KG1 (cell line): Measurements from ENCODE around the gene RIPPLY1.

Source experiments
- DNase-seq: peaks from one replicate; lab custom pipeline; 2025; lab: John Stamatoyannopoulos, UW

Gene RIPPLY1, protein sequence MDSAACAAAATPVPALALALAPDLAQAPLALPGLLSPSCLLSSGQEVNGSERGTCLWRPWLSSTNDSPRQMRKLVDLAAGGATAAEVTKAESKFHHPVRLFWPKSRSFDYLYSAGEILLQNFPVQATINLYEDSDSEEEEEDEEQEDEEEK

DNA sequence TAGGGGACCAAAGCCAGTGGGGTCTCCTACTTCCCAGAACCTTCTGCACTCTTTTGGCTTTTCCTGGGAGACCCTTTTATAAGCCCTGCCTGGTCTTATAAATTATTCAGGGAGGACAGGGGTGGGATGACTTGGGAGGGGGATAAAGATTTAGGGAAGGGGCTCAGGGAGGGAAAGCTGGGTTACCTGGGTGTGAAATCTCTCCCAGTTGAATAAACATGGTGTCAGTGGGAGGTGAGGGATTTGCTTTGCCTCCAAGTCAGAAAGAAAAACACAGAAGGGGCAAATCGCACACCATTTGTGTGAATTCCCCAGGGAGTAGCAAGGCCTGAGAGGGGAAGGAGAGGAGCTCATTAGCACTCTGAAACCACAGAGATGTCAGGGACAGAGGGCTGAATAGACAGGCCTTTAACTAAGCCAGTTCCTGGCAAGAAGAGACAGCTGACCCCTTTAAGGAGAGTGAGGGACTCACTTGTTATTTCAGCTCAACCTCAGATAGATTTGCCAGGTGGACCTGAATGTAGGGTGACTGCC lies at the start of gene RIPPLY1:
Gene RIPPLY1, minus strand, starts transcription at position 51 of the 534 bp plus-strand sequence. CDS start 54 bp downstream, outside the sequence.
- no peak for DNase-seq

DNA sequence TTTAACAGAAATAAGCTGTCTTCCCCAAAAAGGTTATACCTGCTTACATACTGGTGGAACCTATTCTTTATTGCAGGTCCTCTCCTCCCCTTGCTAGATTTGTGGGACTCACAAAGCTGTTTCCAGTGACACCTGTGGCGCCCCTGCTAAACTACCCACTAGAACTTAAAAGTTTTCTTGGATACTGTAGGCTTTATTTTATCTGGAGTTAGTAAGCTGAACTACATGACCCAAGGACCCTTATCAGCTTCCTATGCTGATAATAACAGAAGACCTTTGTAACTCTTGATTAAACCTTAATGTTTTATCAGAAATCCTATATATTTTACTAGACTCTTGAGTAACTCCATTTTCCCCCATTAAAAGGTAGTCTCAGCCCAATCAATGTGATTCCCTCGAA lies 49.4 kb upstream of the RIPPLY1 start:
- DNase-seq: no peak

DNA sequence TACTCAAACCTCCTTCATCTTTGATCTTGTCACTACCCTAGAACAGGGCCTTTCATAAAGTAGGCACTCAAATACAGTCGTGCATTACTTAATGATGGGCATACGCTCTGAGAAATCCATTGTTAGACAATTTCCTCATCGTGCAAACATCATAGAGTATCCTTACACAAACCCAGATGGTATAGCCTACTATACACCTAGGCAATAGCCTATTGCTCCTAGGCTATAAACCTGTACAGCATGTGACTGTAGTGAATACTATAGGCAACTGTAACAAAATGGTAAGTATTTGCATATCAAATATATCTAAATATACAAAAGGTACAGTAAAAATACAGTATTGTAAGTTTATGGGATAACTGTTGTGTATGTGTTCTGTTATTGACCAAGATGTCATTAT lies 48.9 kb upstream of the RIPPLY1 start:
- DNase-seq: no peak

DNA sequence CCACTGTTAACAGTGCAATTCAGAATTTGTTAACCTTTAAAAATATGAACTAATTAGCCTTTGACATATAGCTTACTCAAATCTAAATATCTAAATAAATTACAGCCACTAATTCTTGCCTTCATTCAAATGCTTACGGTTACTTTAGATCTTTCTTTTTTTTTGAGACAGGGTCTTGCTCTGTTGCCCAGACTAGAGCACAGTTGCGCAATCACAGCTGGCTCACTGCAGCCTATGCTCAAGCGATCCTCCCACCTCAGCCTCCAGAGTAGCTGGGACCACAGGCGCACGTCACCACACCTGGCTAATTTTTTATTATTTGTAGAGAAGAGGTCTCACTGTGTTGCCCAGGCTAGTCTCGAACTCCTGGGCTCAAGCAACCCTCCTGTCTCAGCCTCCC lies 48.1 kb upstream of the RIPPLY1 start:
- no peak for DNase-seq

DNA sequence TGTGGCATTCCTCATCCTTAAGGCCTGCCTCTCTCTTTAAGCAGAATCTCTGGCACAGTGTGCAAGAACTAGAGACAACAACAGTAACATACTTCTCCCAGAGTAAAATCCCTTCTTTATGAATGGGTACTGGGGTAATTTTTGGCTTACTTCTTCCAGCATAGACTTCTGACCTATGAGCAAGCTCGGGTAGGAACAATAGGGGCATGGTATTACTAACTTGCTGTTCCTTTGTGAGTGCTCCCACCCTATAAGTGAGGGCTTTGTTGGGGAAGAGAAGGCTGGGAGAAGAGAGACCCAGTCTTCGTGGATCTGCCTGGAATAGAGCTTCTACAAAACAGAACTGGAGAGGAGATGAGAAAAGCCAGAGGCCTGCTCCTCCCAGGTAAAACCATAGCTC lies 47.2 kb upstream of the RIPPLY1 start:
- no peak for DNase-seq

DNA sequence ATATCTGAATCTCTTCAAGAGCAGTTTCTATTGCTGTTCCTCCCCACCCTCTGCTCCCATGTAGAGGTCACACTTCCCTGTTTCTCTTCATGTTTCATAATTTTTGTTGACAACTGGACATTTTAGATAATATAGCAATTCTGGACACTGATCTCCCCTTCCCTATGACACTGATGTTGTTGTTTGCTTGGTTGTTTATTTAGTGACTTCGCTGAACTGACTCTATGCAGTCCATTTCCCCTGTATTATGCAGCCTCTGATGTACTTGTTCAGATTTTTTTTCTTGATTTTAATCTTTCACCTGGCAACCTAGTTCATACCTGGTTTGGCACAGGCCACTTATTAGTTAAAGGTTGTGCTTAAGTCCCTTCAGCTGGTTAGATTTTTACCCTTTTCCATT lies 46.2 kb upstream of the RIPPLY1 start:
- no peak for DNase-seq

DNA sequence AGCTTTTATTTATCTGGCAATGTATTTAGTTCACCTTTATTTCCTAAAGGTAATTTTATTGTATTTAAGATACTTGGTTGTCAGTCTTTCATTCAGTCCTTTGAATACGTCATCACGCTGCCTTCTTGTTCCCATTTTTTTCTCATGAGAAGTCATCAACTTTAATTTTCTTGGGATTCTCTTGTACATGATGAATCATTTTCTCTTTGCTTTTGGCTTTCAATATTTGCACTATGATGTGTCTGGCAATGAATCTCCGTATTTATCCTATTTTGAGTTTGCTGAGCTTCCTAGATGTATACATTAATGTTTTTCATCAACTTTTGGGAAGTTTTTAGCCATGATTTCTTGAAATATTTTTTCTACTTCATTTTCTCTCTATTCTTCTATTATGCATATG lies 45.5 kb upstream of the RIPPLY1 start:
- no peak for DNase-seq

DNA sequence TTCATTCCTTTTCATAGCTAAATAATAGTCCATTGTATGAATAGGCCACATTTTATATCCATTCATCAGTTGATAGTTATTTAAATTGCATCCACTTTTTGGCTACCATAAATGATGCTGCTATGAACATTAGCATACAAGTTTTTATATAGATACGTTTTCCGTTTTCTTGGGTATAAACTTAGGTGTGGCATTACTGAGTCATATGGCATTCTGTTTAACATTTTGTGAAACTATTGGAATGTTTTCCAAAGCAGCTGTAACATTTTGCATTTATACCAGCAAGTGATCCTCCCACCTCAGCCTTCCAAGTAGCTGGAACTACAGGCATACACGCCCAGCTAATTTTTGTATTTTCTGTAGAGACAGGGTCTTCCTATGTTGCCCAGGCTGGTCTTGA lies 43.3 kb upstream of the RIPPLY1 start:
- no peak for DNase-seq

DNA sequence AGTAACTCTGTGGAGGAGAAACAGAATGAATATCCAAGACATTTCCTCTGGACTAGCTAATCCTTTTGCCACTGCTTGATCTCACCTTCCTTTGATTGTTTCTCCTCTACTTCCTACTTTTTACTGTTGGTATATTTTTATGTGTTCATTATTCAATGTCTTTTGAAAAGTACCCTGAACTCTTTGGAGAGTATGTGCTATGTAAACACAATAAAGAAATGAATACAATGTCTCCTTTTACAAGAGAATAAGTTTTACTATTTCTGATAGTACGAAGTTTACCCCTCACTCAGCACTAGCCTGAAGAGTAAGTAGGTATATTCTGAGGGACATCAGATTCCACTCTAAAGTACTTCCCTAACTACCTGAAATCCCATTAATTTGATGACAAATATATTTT lies 36.9 kb upstream of the RIPPLY1 start:
- no peak for DNase-seq

DNA sequence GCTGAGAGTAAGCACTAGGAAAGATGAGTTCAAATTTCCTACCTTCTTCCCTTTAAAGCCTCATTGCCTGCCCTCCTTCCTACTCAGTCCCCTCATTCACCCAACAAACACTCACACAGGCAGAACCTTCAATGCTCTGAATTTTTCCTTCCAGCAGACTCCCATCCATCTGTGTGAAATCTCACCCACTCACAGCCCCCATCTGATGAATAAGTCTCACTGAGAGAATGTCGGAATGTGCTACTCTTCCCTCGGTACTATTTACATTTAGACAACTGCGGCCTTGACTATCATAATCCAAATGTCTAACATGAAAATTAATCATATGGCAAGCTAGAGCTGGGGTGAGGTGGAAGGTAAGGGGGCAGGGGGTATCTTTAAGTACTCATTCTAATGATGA lies 36.4 kb upstream of the RIPPLY1 start:
- DNase-seq: no peak

DNA sequence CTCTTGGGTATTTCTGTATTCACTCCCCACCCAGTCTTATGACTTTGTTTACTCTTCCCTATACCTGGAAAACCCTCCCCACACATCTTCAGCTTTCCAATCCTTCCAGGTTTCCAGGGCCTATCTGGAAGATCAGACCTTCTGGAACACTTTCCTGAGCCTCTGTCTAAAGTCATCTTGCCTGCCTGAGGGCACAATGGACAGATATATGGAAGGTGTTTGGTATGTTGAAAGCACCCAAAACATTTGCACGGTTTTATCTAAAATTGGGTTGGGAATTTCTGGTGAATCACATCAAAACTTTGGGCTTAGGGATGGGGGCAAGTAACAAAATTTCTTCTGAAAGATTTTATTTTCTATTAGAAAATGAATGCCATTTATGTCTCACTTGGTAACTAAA lies 33.1 kb upstream of the RIPPLY1 start:
- DNase-seq: no peak

DNA sequence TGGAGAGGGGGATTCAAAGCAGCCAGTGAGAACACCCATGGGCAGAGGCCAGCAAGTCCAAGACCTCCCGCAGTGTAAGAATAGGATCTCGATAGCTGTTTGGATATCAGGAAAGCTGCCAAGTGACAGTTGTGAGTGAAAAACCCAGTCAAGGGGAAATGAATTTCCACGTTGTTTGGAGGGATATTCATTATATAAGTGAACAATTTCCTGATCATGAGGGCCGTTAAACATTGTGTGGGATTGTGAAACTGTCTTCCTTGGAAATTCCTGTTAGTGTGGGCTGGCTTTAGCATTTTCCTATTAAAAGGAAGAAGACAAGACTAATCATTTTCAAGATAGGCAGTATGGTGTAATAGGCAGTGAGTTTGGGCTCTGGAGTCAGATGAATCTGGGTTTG lies 32.0 kb upstream of the RIPPLY1 start:
- DNase-seq: no peak

DNA sequence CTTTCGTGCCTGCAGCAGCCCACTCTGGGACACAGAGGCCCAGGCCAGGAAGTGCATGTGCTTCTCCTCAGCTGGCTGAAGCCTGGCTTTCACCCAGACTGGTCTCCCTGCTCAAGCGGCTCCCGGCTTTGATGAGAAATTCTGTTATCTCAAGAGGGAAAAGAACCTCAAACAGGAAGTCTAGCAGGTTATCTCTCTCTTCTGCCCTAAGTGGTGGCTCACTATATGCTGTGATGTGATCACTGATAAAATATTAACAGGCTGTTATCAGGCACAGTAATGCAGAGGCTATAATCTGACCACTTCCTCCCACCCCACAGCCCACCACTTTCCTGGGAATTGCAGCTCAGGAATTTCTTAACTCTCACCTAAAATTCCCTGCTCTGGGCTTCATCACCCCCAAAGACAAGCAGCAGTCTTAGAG lies 30.4 kb upstream of the RIPPLY1 start:
- DNase-seq: no peak

DNA sequence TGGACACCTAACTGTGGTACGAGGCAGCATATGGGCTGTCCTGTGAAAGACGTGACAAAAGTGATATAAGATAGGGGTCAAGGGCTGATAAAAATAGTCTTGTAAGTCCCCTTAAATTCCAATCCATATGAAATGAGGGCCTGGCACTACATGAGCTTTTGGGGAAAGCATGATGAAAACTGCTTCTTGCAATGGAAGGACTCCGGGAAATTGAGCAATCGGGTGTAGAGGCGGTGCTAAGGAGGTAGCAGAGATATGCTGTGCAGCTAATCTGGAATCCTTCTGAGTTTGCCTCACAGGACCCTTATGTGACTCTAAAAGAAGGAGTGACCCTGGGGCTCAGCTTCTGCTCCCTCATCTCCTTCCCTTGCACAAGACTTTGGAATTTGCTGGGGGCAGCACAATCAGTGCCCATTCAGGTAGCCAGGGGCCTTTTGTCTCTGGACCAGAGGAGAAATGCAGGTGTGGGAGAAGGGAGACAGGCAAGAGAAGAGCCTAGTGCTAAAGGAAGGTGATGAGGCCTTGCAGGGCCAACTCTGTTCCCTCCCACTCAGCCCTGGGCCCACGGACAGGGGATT lies 29.9 kb upstream of the RIPPLY1 start:
- no peak for DNase-seq

DNA sequence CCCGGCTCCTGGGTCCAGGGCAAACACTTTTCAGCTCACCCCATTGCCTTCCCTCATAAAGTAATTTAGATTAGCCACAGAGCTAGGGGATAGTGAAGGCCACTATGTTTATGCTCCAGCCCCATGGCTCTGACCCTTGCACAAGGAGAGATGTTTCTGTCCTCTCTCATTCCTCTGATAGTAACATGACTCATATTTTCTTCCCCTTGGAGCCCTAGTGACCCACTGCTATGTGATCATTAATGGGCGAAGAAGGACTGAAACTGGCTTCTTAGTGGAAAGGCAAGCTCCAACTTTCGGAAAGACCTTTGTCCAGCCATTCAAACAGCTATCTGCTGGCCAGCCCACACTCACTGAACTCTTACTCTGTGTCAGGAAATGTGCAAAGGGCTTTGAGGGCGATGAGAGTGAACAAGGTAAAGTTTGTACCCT lies 29.4 kb upstream of the RIPPLY1 start:
- no peak for DNase-seq

DNA sequence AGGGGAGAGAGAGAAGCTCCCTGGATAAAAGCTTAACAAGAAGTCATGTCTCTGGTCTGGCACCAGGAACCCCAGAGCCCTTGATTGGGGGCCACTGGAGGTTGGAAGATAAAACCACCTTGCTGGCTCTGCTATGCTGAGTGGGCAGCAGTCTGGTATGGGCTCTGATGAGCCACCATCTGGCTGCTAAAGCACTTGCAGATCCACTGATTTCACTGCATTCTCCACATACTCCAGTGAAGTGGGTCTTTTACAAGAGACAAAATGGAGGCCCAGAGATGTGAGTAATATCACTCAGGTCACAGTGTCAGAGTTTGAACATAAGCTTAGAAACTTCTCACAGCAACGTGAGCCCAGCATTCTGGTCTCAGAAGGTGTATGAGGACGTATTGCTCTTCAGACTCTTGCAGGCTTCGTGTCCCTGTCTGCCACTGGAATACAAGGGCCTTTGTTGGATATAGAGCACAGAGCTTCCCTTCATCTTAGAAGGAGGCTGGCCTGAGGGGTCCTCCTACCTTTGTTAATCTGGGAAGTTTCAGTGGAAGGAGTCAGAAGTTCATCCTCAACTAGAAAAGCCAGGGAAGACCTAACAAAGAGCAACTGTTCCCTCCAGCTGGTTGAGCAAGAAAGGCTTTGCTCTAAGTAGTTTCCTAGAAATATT lies 28.8 kb upstream of the RIPPLY1 start:
- no peak for DNase-seq

DNA sequence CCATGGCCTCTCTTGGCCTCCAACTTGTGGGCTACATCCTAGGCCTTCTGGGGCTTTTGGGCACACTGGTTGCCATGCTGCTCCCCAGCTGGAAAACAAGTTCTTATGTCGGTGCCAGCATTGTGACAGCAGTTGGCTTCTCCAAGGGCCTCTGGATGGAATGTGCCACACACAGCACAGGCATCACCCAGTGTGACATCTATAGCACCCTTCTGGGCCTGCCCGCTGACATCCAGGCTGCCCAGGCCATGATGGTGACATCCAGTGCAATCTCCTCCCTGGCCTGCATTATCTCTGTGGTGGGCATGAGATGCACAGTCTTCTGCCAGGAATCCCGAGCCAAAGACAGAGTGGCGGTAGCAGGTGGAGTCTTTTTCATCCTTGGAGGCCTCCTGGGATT lies 25.1 kb upstream of the RIPPLY1 start:
- no peak for DNase-seq

DNA sequence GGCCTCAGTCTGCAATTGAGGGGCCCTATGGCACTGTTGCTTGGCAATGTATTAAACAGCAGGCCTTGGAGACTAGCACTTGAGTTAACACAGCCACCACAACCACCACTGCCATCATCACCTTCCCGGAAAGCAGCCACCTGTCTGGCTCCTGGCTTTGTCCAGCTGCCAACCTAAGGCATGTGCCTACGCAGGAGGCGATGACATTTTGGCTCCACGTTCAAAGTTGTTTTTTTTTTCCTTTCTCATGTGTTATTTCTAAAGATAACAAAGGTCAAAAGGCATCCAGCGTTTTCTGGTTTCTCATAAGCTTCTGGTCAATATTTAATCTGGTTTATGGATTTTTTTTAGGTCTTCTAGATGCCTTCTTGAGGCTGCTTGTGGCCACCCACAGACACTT lies 24.6 kb upstream of the RIPPLY1 start:
- no peak for DNase-seq

DNA sequence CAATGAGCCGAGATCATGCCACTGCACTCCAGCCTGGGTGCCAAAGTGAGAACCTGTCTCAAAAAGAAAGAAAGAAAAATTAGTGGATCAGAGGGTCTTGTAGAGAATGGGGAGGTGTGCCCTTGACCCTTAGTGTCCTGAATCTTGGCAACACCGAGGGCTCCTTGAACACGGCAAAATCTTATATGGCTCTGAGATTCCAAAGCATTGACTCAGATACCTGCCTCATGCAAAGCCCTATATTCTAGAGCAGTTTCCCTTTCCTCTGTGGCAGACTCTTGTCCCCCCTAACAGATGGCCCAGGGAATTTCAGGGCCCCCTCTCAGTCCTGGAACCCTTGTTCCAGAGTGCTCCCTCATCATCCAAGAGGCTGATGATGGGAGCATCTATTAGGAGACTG lies 23.9 kb upstream of the RIPPLY1 start:
- no peak for DNase-seq

DNA sequence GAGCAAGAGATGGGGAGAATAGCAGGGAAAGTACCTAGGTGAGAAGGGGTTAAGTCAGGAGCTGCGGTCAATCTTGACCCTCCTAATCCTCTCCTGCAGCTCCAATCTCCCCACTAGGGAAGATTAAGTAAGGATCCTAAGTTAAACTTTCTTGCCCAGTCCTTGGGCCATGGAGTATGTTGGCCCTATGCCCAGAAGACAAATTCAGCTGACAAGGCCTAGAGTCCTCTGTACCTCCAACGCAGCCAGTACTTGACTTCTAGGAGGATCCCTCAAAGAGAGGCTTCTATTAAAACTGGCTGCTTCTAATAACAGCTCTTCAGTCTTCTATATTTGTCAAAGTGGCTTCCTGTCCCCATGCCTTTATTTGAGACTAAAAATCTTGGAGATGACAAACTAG lies 18.5 kb upstream of the RIPPLY1 start:
- no peak for DNase-seq

DNA sequence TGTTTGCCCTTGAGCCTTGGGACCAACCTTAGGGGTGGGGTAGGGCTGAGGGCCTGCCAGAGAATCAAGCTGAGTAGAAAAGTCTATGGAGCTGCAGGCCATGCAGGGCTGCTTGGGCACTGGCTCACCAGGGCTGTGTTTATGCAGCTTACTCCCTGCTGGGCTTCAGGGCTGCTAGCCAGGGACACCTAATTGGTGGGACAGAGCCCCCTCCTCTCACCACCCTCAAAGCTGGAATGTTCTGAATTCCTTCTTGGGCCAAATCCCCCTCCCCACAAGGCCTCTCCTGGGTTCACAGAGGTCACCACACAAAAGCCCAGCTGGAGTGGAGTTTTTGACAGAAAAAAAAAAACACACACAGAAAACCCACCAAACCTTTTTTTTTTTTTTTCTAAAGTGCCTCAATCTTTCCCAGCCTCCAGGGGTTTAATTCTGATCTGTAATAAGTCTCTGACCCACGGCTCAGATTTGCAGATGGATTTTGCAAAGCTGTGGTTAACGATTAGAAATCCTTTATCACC lies 16.9 kb upstream of the RIPPLY1 start, which contains the start of gene CLDN2:
Gene CLDN2, plus strand, starts transcription at position 471 of the 521 bp plus-strand sequence. CDS start 7,827 bp downstream, outside the sequence.
- no peak for DNase-seq

DNA sequence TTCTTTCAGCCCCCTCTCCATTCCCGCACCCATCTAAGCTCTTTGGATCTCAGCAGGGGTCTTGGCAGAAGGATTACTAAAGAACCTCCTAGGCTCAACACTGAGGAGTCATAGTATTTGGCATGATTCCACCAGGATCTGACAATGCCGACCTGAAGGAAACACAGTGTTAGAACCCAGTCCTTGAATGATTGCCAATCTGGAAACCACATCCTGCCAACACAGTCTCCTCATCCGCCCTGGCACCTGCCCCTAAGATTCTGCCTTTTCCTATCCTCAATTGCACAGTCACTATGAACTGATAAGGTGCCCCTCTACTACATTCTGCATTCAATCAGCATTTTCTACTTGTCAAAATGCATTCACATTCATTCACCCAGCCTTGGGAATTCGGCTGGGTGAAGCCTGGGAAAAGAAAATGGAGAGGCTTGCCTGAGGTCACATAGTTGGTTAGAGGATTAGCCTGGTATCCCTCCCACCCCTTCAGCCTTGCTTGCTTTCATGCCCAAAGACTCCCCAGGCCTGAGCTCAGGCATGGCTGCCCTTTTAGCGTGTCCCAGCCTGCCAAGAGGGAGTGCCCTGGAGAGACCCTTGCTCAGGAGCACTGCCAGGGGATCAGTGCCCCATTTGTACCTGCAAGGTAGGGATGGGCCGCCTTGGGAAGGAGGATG lies 14.8 kb upstream of the RIPPLY1 start:
- DNase-seq: no peak

DNA sequence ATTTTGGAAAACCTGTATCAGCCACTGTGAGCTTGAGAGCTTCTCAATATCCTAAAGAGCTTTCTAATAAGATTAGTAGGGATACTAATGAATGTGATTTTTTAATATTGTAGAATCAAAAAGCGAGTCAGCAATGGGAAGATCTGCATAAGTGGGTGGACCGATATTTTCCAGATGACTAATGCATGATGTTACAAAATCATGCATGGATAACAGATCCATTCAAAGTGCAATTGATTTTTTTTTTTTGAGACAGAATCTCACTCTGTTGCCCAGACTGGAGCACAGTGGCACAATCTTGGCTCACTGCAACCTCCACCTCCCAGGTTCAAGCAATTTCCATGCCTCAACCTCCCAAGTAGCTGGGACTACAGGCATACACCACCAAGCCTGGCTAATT lies 9.7 kb upstream of the RIPPLY1 start:
- DNase-seq: no peak
